GM19467 (cell line): ENCODE data around the gene CALCOCO1.
A peak's percentile ranks its signal among the peaks of the same experiment; 100 is the strongest.
"Not testable (repeated sequence)": the region's sequence is repeated elsewhere in the genome, so short reads cannot be mapped to it uniquely, and the experiment has no call there.

Source experiments
- ATAC-seq: cut with Tn5 transposase; IDR thresholded peaks from one replicate; pipeline ENCODE4 v1.9.1; 2021; ENCODE audit warnings: mild to moderate bottlenecking, moderate library complexity; ENCODE audit not compliant: unreplicated experiment

Gene CALCOCO1

DNA sequence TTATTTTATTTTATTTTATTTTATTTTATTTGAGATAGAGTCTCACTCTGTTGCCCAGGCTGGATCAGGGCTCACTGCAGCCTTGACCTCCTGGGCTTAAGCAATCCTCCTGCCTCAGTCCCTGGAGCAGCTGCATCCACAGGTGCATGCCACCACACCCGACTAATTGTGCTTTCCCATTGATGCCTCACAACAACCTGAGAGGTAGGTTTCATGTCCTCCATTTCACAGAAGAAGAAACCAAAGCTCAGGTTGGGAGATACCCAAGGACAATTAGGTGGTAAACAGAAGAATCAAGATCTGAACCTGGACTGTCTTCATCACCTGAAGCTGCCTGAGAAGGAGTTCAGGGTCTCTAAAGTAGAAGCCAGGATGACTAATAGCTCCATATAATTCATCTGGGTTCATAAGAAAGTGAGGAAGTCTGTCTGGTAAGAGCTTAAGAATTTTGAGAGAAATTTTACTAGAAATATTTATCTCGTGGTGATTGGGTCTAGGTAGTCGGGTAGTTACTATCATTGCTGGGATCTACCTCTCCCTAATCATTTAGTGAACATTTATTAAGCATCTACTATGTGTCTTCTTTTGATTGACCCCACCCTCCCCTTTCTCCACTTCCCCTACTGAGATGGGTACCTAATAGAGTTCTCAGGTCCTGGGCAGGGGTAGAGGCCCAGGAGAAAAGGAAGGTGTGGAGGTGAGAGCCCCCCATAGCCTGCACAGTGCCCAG is 28.1 kb downstream of the CALCOCO1 start:
- ATAC-seq, result no peak

- ATAC-seq, result no peak
These were observed 30.5 kb downstream of the CALCOCO1 start for GRCh38 chr12:53696655-53697331.

- ATAC-seq, result no peak
These were observed 31.0 kb downstream of the CALCOCO1 start for GRCh38 chr12:53696285-53696654.

- no peak for ATAC-seq
These were observed 31.8 kb downstream of the CALCOCO1 start for GRCh38 chr12:53695152-53696145.

DNA sequence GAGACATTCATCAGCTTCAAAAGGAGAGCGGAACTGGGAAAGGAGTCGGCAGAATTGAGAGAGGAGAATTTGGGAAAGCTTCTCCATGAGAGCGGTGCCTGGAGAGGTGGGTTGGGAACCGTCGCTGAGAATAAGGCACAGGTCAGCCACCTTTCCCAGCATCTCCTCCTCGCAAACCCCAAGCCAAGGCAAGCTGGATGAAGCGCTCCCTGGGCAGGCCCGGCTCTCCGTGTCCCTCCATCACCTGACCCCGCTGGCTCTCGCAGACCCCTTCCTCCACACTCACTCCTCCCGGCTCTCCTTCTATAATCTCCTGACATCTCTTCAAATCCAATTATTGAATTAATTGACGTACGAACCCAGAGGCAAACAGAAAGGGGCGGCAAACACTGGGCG is 32.5 kb downstream of the CALCOCO1 start:
- ATAC-seq, result no peak

- no peak for ATAC-seq
These were observed 39.1 kb downstream of the CALCOCO1 start for GRCh38 chr12:53688134-53688533.

DNA sequence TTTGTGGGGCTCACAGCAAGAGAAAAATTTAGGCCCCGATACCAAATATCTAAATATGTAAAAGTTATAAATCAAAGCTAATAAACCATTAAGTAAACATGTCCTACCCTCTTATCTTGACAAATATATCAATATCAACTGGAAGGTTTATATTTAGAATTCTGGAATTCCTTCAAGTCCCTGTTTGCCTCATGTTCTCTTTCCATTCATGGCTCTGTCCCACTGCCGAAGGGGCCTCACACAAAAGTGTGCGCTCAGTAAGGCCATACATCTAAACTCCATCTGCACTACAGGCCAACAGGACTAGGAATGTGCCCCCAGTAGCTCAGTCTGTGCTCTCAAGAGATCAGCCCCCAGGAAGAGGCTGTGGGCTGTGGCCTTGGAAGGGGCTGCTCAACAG is 40.8 kb downstream of the CALCOCO1 start:
- no peak for ATAC-seq

DNA sequence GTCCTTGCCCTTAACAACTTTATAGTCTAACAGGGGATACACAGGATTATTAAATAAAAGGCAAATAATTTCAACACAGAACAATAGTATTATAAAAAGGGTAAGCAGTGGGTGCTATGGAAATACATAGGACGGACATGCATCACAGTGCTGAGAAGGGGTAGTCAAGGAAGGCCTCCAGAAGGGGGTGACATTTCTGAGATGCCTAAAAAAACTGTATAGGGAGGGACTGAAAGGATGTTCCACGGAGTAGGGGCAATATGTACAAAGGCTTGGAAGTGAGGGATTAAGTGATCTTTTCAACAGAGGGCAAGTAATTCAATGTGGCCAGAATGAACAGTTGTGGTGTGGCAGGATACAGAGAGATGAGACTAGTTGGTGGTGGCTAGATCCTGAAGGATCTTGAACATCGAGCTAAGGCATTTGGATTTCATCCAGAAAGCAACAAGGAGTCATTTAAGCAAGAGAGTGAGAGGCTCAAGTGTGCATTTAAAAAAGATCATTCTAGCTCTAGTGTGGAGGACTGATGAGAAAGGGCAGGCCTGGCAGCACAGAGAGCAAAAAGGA is 42.5 kb downstream of the CALCOCO1 start:
- no peak for ATAC-seq

- ATAC-seq, result no peak
These were observed 43.3 kb downstream of the CALCOCO1 start for GRCh38 chr12:53683983-53684382.

GRCh38 chr12:53683494-53683893 is 43.8 kb downstream of the CALCOCO1 start:
- no peak for ATAC-seq

- not testable (repeated sequence) for ATAC-seq
These were observed 47.2 kb downstream of the CALCOCO1 start for GRCh38 chr12:53680061-53680460.

DNA sequence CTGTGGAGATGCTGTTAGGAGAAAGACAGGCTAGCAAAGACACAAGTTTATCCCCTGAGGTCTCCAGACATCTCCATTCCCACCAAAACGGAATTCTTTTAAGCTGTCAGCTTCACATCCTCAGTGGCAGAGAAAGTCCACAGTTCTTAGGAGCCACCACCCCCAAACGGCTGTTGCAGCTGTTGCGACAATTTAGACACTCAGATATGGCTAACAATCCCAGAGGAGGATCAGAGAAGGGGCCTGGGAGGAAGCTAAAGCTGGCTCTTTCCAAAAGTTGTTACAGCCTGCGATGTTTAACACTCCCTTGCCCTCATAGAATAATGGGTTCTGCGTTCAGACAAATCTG is 49.5 kb downstream of the CALCOCO1 start:
- no peak for ATAC-seq

- ATAC-seq, result no peak
These were observed 50.0 kb downstream of the CALCOCO1 start for GRCh38 chr12:53677016-53677799.

DNA sequence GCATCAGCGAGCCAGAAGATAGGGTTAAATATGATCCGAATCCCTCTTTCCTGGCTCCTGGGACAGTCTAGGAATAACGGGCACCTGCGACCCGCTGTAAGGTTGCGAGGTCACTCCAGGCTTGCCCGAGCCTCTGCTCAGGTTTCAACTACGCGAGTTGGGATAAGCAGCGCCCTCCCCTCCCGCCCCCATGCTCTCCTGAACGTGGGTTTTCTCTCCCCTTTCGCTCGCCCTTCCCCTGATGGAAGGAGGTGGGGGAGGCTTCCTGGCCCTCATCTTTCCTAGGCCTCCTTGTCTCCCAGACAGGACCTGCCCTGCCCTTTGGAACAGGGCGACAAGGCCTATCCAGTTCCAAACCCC is 50.6 kb downstream of the CALCOCO1 start:
- no peak for ATAC-seq

GRCh38 chr12:53675701-53676607 is 51.3 kb downstream of the CALCOCO1 start, which contains the start of gene ATP5MC2:
Gene ATP5MC2 (minus strand): TSS chr12:53676083. CDS start chr12:53672614, 3,469 bp downstream.
- peak; percentile 94 for ATAC-seq

GRCh38 chr12:53674977-53675700 is 52.1 kb downstream of the CALCOCO1 start:
- ATAC-seq, result no peak

DNA sequence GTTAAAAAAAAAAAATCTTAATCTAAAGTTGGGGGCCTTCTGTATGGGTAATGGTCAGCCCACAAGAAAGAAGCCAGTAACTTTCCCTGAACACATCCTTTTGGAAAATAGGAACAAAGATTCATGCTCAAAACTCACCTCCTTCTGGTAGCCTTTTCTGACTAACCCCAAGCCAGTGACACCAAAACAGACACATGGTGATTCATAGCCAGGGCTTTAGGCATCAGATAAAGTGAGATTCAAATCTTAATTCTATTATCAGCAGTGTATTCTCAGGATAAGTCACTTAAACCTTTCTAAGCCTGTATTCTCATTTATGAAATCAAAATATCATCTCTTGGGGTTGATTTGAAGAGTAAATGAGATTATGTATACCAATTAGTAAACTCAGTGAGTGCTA is 56.3 kb downstream of the CALCOCO1 start:
- no peak for ATAC-seq

GRCh38 chr12:53670308-53670707 is 56.9 kb downstream of the CALCOCO1 start:
- ATAC-seq, result no peak

DNA sequence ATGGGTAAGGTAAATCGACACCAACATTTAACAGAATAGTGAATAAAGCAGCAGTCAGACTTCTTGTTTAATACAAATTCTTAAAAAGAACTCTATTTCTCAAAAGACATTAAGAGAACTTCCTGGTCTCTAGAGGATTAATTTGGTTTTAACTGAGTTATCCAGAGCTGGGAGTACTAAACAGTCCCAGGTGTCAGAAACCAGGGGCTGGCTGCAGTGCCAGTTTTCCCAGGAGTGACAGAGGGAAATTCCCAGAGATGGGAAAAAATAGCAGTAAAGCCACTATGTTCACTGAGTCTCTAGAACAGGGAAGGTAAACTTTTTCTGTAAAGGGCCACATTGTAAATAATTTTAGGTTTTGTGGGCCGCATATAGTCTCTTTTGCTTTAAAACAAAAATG is 60.2 kb downstream of the CALCOCO1 start:
- no peak for ATAC-seq
